CD4-positive, alpha-beta memory T cell (primary cell): ENCODE measurements around the gene NTN3. TPM values are rescaled to one million over a fixed set of nuclear protein-coding genes. Genes with fewer than 3 reads are reported as not detected.

Experiments
- CTCF ChIA-PET: fragments of 350-600 bp; sonication (Branson Sonifier 250); formaldehyde crosslinking; loops from one replicate; lab custom pipeline; 2021; ENCODE audit warnings: inconsistent platforms; ENCODE audit not compliant: partially characterized antibody; lab: Charles Lee
- POLR2A ChIA-PET: fragments of 350-600 bp; sonication (Branson Sonifier 250); formaldehyde crosslinking; loops from one replicate; lab custom pipeline; 2021; ENCODE audit not compliant: partially characterized antibody; lab: Charles Lee
- DNase-seq, 5 donors: peaks; one replicate each; pipeline versions ENCODE4 v3.0.0 to v3.0.0-alpha.2; 2020 to 2022; ENCODE audit warnings: mixed read lengths in 1 of 5
- H3K27ac ChIP-seq: one replicate; pipeline ENCODE4 v1.7.0; 2013; ENCODE audit warnings: low read depth, low read length
- H3K27me3 ChIP-seq: 2 replicates; pipeline ENCODE4 v1.7.0; 2013; ENCODE audit warnings: mild to moderate bottlenecking, low read length, moderate library complexity; ENCODE audit not compliant: insufficient read depth
- H3K36me3 ChIP-seq: 2 replicates; pipeline ENCODE4 v1.7.0; 2013; ENCODE audit warnings: mild to moderate bottlenecking, low read length, moderate library complexity; ENCODE audit not compliant: insufficient read depth
- H3K4me1 ChIP-seq: 2 replicates; pipeline ENCODE4 v1.7.0; 2013; ENCODE audit warnings: mild to moderate bottlenecking, low read length, moderate library complexity; ENCODE audit not compliant: insufficient read depth
- H3K4me3 ChIP-seq, 2 donors: one replicate each; pipeline ENCODE4 v1.7.0; 2013; ENCODE audit warnings: low read length in 2 of 2, mild to moderate bottlenecking in 1 of 2
- H3K9me3 ChIP-seq, 2 donors: one replicate each; pipeline ENCODE4 v1.7.0; 2013; ENCODE audit warnings: low read length in 2 of 2, control low read depth in 1 of 2; ENCODE audit not compliant: control insufficient read depth in 1 of 2
- H3K27ac Mint-ChIP-seq, 7 donors: one replicate each; pipeline ENCODE4 v1.8.0; 2020 to 2021; ENCODE audit warnings: mixed read lengths in 7 of 7, mild to moderate bottlenecking in 6 of 7, inconsistent platforms in 3 of 7, moderate library complexity in 3 of 7
- H3K27me3 Mint-ChIP-seq, 2 donors: one replicate each; pipeline ENCODE4 v1.8.0; 2020 to 2021; ENCODE audit warnings: mixed read lengths in 2 of 2
- H3K36me3 Mint-ChIP-seq, 2 donors: one replicate each; pipeline ENCODE4 v1.8.0; 2020 to 2021; ENCODE audit warnings: mixed read lengths in 2 of 2, inconsistent platforms in 1 of 2, mild to moderate bottlenecking in 1 of 2
- H3K4me1 Mint-ChIP-seq, 4 donors: one replicate each; pipeline ENCODE4 v1.8.0; 2020 to 2021; ENCODE audit warnings: mixed read lengths in 4 of 4, mild to moderate bottlenecking in 1 of 4
- H3K4me3 Mint-ChIP-seq, 8 donors: one replicate each; pipeline ENCODE4 v1.8.0; 2020 to 2021; ENCODE audit warnings: mixed read lengths in 8 of 8, mild to moderate bottlenecking in 7 of 8, moderate library complexity in 6 of 8, inconsistent platforms in 3 of 8
- H3K9me3 Mint-ChIP-seq, 8 donors: one replicate each; pipeline ENCODE4 v1.8.0; 2020 to 2021; ENCODE audit warnings: mixed read lengths in 8 of 8, mild to moderate bottlenecking in 5 of 8, inconsistent platforms in 3 of 8, moderate library complexity in 1 of 8
- intact Hi-C: fragments of 100-400 bp; cut with micrococcal nuclease; formaldehyde crosslinking; loops from one replicate; pipeline ENCODE4 v1.15.1; 2023
- polyA plus RNA-seq, 2 donors: library from polyadenylated mRNA; unstranded; fragments of 300-500 nt; fragmentation: Illumina TruSeq; gene quantifications; one replicate each; pipeline ENCODE4 v1.2.3, GENCODE V29; 2021
- total RNA-seq, 2 experiments: library from RNA; stranded (reverse); gene quantifications; one replicate each; pipeline ENCODE4 v1.2.3, GENCODE V29; 2021

NTN3 gene
- total and polyA plus RNA-seq, 4 experiments from 2014 or later = not detected

DNA sequence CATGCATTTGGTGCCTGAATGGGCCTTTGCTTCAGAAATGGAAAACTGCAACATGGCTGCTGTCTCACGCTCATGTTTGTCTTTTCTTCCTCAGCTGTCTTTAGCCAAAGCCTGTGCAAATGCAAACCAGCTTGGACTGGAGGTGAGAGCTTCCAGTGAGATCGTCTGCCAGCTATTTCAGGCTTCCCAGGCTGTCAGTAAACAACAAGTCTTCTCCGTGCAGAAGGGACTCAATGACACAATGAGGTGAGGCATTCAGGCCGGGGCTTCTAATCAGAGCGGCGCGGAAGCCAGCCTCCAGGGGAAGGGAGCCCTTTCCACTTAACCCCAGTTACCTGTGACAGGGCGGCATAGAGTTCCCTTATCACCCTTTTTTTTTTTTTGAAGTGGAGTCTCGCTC lies 27.5 kb upstream of the NTN3 start:
- no peaks in the 10 kb centered on the region for H3K27me3 ChIP-seq
- Mint-ChIP-seq H3K4me1 (peaks cover 0 to 17% (median under 1%) of the 10 kb centered on the region in 4 donors), H3K4me3 (no peak overlapping the region), H3K9me3 (no peaks in the 10 kb centered on the region), H3K27me3 (no peaks in the 10 kb centered on the region), H3K36me3 (peaks cover 12 to 21% of the 10 kb centered on the region in 2 donors), H3K27ac (peak overlapping the region in 1 of 7 donors; percentile 29)
- CTCF ChIA-PET = interaction anchor here (0.6 to 0.7 kb wide), 2 partner anchors 13 to 164 kb away, joined by 3 read pairs; no protein-coding TSS in a partner anchor
- POLR2A ChIA-PET = interaction anchor here (1.1 kb wide), 1 partner anchor 89 kb away, joined by 4 read pairs; no protein-coding TSS in a partner anchor
- H3K27ac ChIP-seq = no peak overlapping the region
- intact Hi-C loops = no loop called here
- no peak overlapping the region for H3K4me3 ChIP-seq
- H3K36me3 ChIP-seq = peaks cover 11% of the 10 kb centered on the region
- H3K4me1 ChIP-seq = peaks cover 3% of the 10 kb centered on the region
- no peak for DNase-seq
- H3K9me3 ChIP-seq = no peaks in the 10 kb centered on the region

DNA sequence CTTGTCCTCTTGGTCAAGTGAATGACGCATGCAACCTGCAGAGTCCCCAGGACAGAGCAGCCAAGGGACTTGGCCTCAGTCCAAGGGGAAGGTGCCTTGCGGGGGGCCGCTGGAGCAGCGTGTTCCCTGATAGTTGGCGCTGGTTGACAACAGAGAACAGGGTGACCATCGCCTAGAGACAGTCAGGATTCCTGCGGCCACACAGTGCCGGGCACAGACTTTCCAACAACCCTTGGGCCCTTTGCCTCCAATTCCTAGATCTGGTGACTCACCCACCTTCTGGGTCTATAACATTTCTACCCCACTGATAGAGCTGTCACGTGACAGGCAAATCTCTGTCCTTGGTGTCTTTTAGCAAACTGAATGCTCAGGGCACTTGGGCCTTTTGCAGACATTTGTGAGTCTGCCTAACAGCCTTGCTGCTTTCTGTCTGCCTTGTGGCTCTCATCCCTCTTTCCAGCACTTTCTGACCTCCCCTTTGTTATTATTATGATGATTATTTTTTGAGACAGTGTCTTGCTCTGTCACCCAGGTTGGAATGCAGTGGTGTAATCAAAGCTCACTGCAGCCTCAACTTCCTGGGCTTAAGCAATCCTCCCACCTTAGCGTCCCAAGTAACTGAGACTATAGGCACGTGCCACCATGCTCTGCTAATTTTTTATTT lies 23.0 kb upstream of the NTN3 start:
- intact Hi-C loops = no loop called here
- H3K27me3 Mint-ChIP-seq = no peaks in the 10 kb centered on the region
- H3K4me1 ChIP-seq = no peaks in the 10 kb centered on the region
- no peak overlapping the region for H3K4me3 Mint-ChIP-seq
- H3K36me3 ChIP-seq = peaks cover 17% of the 10 kb centered on the region
- no peak overlapping the region for H3K27ac ChIP-seq
- no peak for DNase-seq
- no peaks in the 10 kb centered on the region for H3K9me3 Mint-ChIP-seq
- H3K4me3 ChIP-seq = no peak overlapping the region
- POLR2A ChIA-PET = no interaction called here
- H3K36me3 Mint-ChIP-seq = peaks cover 20 to 32% of the 10 kb centered on the region in 2 donors
- CTCF ChIA-PET = no interaction called here
- no peaks in the 10 kb centered on the region for H3K27me3 ChIP-seq
- H3K27ac Mint-ChIP-seq = peak overlapping the region in 1 of 7 donors; percentile 12
- H3K4me1 Mint-ChIP-seq = no peaks in the 10 kb centered on the region
- H3K9me3 ChIP-seq = no peaks in the 10 kb centered on the region

DNA sequence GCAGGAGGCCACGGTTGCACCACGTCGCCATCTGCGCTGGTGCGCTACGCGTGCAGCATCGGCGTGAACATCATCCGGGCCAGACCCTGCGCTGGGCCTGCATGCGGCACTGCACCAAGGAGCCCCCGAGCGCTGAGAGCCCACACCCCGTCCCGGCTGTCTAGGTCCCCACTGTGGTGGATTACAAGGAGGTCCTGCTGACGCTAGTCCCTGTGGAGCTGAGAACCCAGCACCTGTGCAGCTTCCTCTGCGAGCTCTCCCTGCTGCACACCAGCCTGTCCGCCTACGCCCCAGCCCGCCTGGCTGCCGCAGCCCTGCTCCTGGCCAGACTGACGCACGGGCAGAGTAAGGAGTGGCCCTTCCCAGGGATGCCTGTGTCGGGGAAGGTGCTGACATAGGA lies 22.0 kb upstream of the NTN3 start:
- POLR2A ChIA-PET = no interaction called here
- Histone ChIP-seq H3K4me3 (no peak overlapping the region), H3K9me3 (no peaks in the 10 kb centered on the region), H3K36me3 (peaks cover 17% of the 10 kb centered on the region), H3K27me3 (no peaks in the 10 kb centered on the region), H3K27ac (no peak overlapping the region), H3K4me1 (no peaks in the 10 kb centered on the region)
- Mint-ChIP-seq H3K27ac (no peak overlapping the region), H3K27me3 (no peaks in the 10 kb centered on the region), H3K36me3 (peaks cover 27 to 31% of the 10 kb centered on the region in 2 donors), H3K9me3 (no peaks in the 10 kb centered on the region), H3K4me1 (no peaks in the 10 kb centered on the region), H3K4me3 (no peak overlapping the region)
- DNase-seq = no peak
- intact Hi-C loops = no loop called here
- CTCF ChIA-PET = no interaction called here

DNA sequence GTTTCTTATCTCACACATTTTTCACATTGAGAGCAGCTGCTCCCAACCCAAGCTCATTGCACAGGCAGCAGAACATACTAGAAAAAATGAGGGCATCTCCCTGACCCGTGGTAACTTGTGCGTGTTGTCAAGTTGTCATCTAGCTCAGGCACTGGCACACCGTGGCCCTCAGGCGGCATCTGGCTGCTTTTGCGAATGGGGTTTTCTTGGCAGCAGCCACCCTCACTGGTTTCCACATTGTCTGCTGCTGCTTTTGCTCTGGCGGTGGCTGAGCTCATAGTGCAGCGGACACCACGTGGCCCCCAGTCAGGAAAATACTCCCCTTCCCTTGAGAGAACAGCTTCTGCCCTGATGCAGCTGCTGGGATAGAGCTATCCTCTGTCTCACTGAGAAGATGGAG lies 20.6 kb upstream of the NTN3 start:
- peaks cover 10% of the 10 kb centered on the region for H3K36me3 ChIP-seq
- intact Hi-C loops = no loop called here
- H3K4me3 Mint-ChIP-seq = no peak overlapping the region
- H3K36me3 Mint-ChIP-seq = peaks cover 24 to 27% of the 10 kb centered on the region in 2 donors
- no peaks in the 10 kb centered on the region for H3K9me3 ChIP-seq
- no peak overlapping the region for H3K27ac Mint-ChIP-seq
- DNase-seq = no peak
- H3K4me1 Mint-ChIP-seq = no peaks in the 10 kb centered on the region
- H3K9me3 Mint-ChIP-seq = no peaks in the 10 kb centered on the region
- no peaks in the 10 kb centered on the region for H3K4me1 ChIP-seq
- H3K27me3 ChIP-seq = no peaks in the 10 kb centered on the region
- H3K4me3 ChIP-seq = no peak overlapping the region
- H3K27ac ChIP-seq = no peak overlapping the region
- ChIA-PET POLR2A (no interaction called here), CTCF (interaction anchor here (0.6 to 0.7 kb wide), 2 partner anchors 39 to 377 kb away, joined by 3 read pairs; no protein-coding TSS in a partner anchor)
- no peaks in the 10 kb centered on the region for H3K27me3 Mint-ChIP-seq

DNA sequence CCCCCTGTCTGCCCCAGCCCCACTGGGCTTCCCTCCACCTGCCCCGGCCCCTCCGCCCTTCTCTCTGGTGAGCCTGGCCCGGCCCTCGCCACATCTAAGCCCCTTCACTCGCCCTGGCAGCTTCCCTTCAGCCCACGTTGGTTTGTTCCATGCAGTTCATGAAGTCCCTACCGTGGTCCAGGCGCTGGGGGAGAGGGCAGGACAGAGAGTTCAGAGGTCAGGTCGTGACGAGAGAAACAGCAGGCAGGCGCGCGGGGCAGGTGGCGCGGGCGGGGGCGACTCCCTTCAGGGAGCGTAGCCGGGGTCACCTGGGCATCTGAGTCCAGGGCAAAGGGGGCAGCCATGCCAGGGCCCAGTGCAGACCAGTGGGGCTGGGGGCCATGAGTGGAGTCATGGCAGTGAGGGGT lies 20.1 kb upstream of the NTN3 start:
- no peaks in the 10 kb centered on the region for H3K9me3 Mint-ChIP-seq
- intact Hi-C loops = no loop called here
- H3K4me1 ChIP-seq = no peaks in the 10 kb centered on the region
- no peak overlapping the region for H3K27ac ChIP-seq
- H3K36me3 ChIP-seq = peaks cover 10% of the 10 kb centered on the region
- no peak overlapping the region for H3K27ac Mint-ChIP-seq
- H3K27me3 Mint-ChIP-seq = no peaks in the 10 kb centered on the region
- H3K36me3 Mint-ChIP-seq = peaks cover 24 to 27% of the 10 kb centered on the region in 2 donors
- H3K4me1 Mint-ChIP-seq = no peaks in the 10 kb centered on the region
- ChIA-PET CTCF (interaction anchor here (0.7 kb wide), 1 partner anchor 378 kb away, joined by 3 read pairs; no protein-coding TSS in a partner anchor), POLR2A (no interaction called here)
- no peaks in the 10 kb centered on the region for H3K27me3 ChIP-seq
- H3K9me3 ChIP-seq = no peaks in the 10 kb centered on the region
- no peak for DNase-seq
- no peak overlapping the region for H3K4me3 ChIP-seq
- no peak overlapping the region for H3K4me3 Mint-ChIP-seq

DNA sequence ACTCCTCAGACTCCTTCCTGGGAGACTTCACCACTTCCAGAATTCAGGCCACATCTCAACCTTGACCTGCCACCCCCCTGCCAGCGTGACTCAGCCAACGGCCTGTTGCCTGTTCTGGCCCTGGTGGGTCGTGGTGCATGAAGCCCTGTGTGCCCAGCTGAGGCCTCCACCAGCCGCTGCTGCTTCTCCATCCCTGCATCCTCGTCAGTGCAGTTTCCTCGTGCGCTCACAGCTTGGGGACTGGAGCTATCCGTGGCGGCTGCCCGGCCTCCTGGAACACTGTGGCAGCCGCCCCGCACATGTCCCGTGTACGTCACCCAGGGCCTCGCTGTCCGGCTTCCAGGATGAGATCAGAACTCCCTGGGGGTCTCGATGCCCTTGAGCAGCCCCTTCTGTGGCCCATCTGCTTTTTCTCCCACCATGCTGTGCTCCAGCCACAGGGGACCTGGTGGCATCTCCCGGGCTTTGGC lies 19.2 kb upstream of the NTN3 start:
- no peaks in the 10 kb centered on the region for H3K27me3 Mint-ChIP-seq
- peaks cover 19% of the 10 kb centered on the region in 2 donors for H3K36me3 Mint-ChIP-seq
- H3K27ac ChIP-seq = no peak overlapping the region
- H3K4me1 ChIP-seq = no peaks in the 10 kb centered on the region
- ChIA-PET CTCF (interaction anchor here (1.0 kb wide), 1 partner anchor 11 kb away, joined by 3 read pairs; no protein-coding TSS in a partner anchor), POLR2A (no interaction called here)
- no peak overlapping the region for H3K4me3 ChIP-seq
- H3K27ac Mint-ChIP-seq = no peak overlapping the region
- intact Hi-C loops = no loop called here
- H3K27me3 ChIP-seq = no peaks in the 10 kb centered on the region
- peaks cover 7% of the 10 kb centered on the region for H3K36me3 ChIP-seq
- H3K4me1 Mint-ChIP-seq = no peaks in the 10 kb centered on the region
- no peaks in the 10 kb centered on the region for H3K9me3 ChIP-seq
- peak overlapping the region in 1 of 8 donors; percentile 35 for H3K4me3 Mint-ChIP-seq
- no peak for DNase-seq
- H3K9me3 Mint-ChIP-seq = no peaks in the 10 kb centered on the region

DNA sequence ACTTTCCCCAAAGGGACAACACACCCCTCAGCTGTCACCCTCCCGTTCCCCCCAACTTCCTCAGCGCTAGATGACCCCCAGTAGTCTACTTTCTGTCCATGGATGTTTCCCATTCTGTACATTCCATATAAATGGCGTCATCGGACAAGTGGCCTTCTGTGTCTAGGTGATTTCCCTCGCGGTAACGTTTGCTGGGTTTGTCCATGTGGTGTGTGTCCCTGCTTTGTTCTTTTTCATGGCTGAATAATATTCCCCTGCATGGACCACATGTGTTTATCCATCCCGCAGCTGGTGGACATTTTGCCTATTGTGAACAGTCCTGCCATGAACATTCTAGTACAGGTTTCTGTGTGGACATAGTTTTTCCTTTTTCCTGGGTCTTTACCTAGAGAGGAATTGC lies 18.4 kb upstream of the NTN3 start:
- POLR2A ChIA-PET = no interaction called here
- H3K9me3 ChIP-seq = no peaks in the 10 kb centered on the region

More for the DNA sequence above, 18.4 kb upstream of the NTN3 start:
- H3K27ac Mint-ChIP-seq = no peak overlapping the region
- no peak overlapping the region for H3K4me3 ChIP-seq
- no peaks in the 10 kb centered on the region for H3K27me3 Mint-ChIP-seq
- CTCF ChIA-PET = no interaction called here
- no peaks in the 10 kb centered on the region for H3K4me1 Mint-ChIP-seq
- H3K36me3 Mint-ChIP-seq = peaks cover 19% of the 10 kb centered on the region in 2 donors
- no peak overlapping the region for H3K4me3 Mint-ChIP-seq
- no peaks in the 10 kb centered on the region for H3K27me3 ChIP-seq
- no peaks in the 10 kb centered on the region for H3K4me1 ChIP-seq
- no peak for DNase-seq
- H3K36me3 ChIP-seq = peaks cover 6% of the 10 kb centered on the region
- H3K9me3 Mint-ChIP-seq = no peaks in the 10 kb centered on the region
- H3K27ac ChIP-seq = no peak overlapping the region
- intact Hi-C loops = no loop called here
